ENCODE data around the gene FAM107B. TPM values are rescaled to one million over a fixed set of nuclear protein-coding genes. Genes with fewer than 3 reads are reported as not detected.

The FAM107B gene
- total RNA-seq, 1 experiment from 2014 or later, result 158 TPM

- DNase-seq, result no peak
- Histone ChIP-seq H4K20me1 (ENCODE audit: insufficient read depth, low read depth, low read length) (no peaks in the 10 kb centered on the region), H3K4me1 (ENCODE audit: low read length) (peaks cover 4% of the 10 kb centered on the region; the same call in 1 of the 2 replicates), H3K9me3 (ENCODE audit: low read length) (no peaks in the 10 kb centered on the region), H3K4me2 (ENCODE audit: low read depth, low read length, poor library complexity, severe bottlenecking) (no peak overlapping the region), H3K4me3 (ENCODE audit: low read length) (no peak overlapping the region), H3K79me2 (ENCODE audit: low read length) (no peaks in the 10 kb centered on the region), H3K9me2 (replicated peaks; ENCODE audit: insufficient read depth, low read length) (no peaks in the 10 kb centered on the region), H2AFZ (ENCODE audit: low read length) (no peak overlapping the region), H3K9ac (ENCODE audit: low read length) (no peak overlapping the region), H3K27ac (ENCODE audit: low read length) (no peak overlapping the region), H3K27me3 (ENCODE audit: low read length) (no peaks in the 10 kb centered on the region), H3K36me3 (ENCODE audit: insufficient read depth, low read length) (no peaks in the 10 kb centered on the region)
Observed at GRCh38 chr10:14812271-14812670, 37.6 kb upstream of the FAM107B start.

- Histone ChIP-seq H3K4me2 (ENCODE audit: low read depth, low read length, poor library complexity, severe bottlenecking) (no peak overlapping the region), H4K20me1 (ENCODE audit: insufficient read depth, low read depth, low read length) (no peaks in the 10 kb centered on the region)
- no peak for DNase-seq
Observed at GRCh38 chr10:14810969-14811953, 36.6 kb upstream of the FAM107B start.

GRCh38 chr10:14806318-14806717 is 31.6 kb upstream of the FAM107B start:
- Histone ChIP-seq H3K36me3 (ENCODE audit: insufficient read depth, low read length) (no peaks in the 10 kb centered on the region), H3K4me1 (ENCODE audit: low read length) (peaks cover 17% of the 10 kb centered on the region), H3K27me3 (ENCODE audit: low read length) (no peaks in the 10 kb centered on the region), H4K20me1 (ENCODE audit: insufficient read depth, low read depth, low read length) (no peaks in the 10 kb centered on the region), H3K27ac (ENCODE audit: low read length) (no peak overlapping the region), H3K4me3 (ENCODE audit: low read length) (no peak overlapping the region), H3K9ac (ENCODE audit: low read length) (no peak overlapping the region), H3K4me2 (ENCODE audit: low read depth, low read length, poor library complexity, severe bottlenecking) (no peak overlapping the region), H3K9me2 (replicated peaks; ENCODE audit: insufficient read depth, low read length) (no peaks in the 10 kb centered on the region), H2AFZ (ENCODE audit: low read length) (no peak overlapping the region), H3K79me2 (ENCODE audit: low read length) (no peaks in the 10 kb centered on the region), H3K9me3 (ENCODE audit: low read length) (no peaks in the 10 kb centered on the region)
- DNase-seq, result no peak

More at GRCh38 chr10:14810969-14811953, 36.6 kb upstream of the FAM107B start:
- Histone ChIP-seq H3K9ac (ENCODE audit: low read length) (no peak overlapping the region), H3K9me2 (replicated peaks; ENCODE audit: insufficient read depth, low read length) (no peaks in the 10 kb centered on the region), H3K27ac (ENCODE audit: low read length) (no peak overlapping the region), H2AFZ (ENCODE audit: low read length) (no peak overlapping the region), H3K36me3 (ENCODE audit: insufficient read depth, low read length) (no peaks in the 10 kb centered on the region), H3K9me3 (ENCODE audit: low read length) (no peaks in the 10 kb centered on the region), H3K27me3 (ENCODE audit: low read length) (no peaks in the 10 kb centered on the region), H3K79me2 (ENCODE audit: low read length) (no peaks in the 10 kb centered on the region), H3K4me3 (ENCODE audit: low read length) (no peak overlapping the region), H3K4me1 (ENCODE audit: low read length) (peaks cover 4% of the 10 kb centered on the region; the same call in 1 of the 2 replicates)

- Histone ChIP-seq H3K9ac (ENCODE audit: low read length) (no peak overlapping the region), H3K9me3 (ENCODE audit: low read length) (no peaks in the 10 kb centered on the region), H3K4me2 (ENCODE audit: low read depth, low read length, poor library complexity, severe bottlenecking) (no peak overlapping the region), H3K27me3 (ENCODE audit: low read length) (no peaks in the 10 kb centered on the region), H3K9me2 (replicated peaks; ENCODE audit: insufficient read depth, low read length) (no peaks in the 10 kb centered on the region), H2AFZ (ENCODE audit: low read length) (no peak overlapping the region), H4K20me1 (ENCODE audit: insufficient read depth, low read depth, low read length) (no peaks in the 10 kb centered on the region), H3K36me3 (ENCODE audit: insufficient read depth, low read length) (no peaks in the 10 kb centered on the region), H3K79me2 (ENCODE audit: low read length) (no peaks in the 10 kb centered on the region), H3K4me3 (ENCODE audit: low read length) (no peak overlapping the region), H3K4me1 (ENCODE audit: low read length) (peaks cover 41% of the 10 kb centered on the region), H3K27ac (ENCODE audit: low read length) (no peak overlapping the region)
- no peak for DNase-seq
Observed at GRCh38 chr10:14803827-14804226, 29.1 kb upstream of the FAM107B start.

- DNase-seq, result no peak
- no peaks in the 10 kb centered on the region for H3K27me3 ChIP-seq (ENCODE audit: low read length)
- no peak overlapping the region; the same call in 1 of the 2 replicates for H3K27ac ChIP-seq (ENCODE audit: low read length)
- H3K36me3 ChIP-seq (ENCODE audit: insufficient read depth, low read length), result no peaks in the 10 kb centered on the region
- H3K9ac ChIP-seq (ENCODE audit: low read length), result no peak overlapping the region
- H3K4me1 ChIP-seq (ENCODE audit: low read length), result peaks cover 54% of the 10 kb centered on the region
- no peaks in the 10 kb centered on the region for H3K9me2 ChIP-seq (replicated peaks; ENCODE audit: insufficient read depth, low read length)
- no peaks in the 10 kb centered on the region for H3K9me3 ChIP-seq (ENCODE audit: low read length)
- H4K20me1 ChIP-seq (ENCODE audit: insufficient read depth, low read depth, low read length), result no peaks in the 10 kb centered on the region
- no peak overlapping the region for H3K4me2 ChIP-seq (ENCODE audit: low read depth, low read length, poor library complexity, severe bottlenecking)
- no peak overlapping the region for H3K4me3 ChIP-seq (ENCODE audit: low read length)
- H3K79me2 ChIP-seq (ENCODE audit: low read length), result no peaks in the 10 kb centered on the region
- no peak overlapping the region for H2AFZ ChIP-seq (ENCODE audit: low read length)
Observed at GRCh38 chr10:14801723-14802122, 27.0 kb upstream of the FAM107B start.

- Histone ChIP-seq H3K9me2 (replicated peaks; ENCODE audit: insufficient read depth, low read length) (no peaks in the 10 kb centered on the region), H3K9ac (ENCODE audit: low read length) (peak overlapping the region; percentile 40), H3K9me3 (ENCODE audit: low read length) (no peaks in the 10 kb centered on the region), H3K4me2 (ENCODE audit: low read depth, low read length, poor library complexity, severe bottlenecking) (peak overlapping the region; percentile 64), H3K4me3 (ENCODE audit: low read length) (peak overlapping the region; percentile 30), H3K27me3 (ENCODE audit: low read length) (no peaks in the 10 kb centered on the region), H3K4me1 (ENCODE audit: low read length) (peaks cover 54% of the 10 kb centered on the region), H2AFZ (ENCODE audit: low read length) (peak overlapping the region; percentile 64), H3K36me3 (ENCODE audit: insufficient read depth, low read length) (no peaks in the 10 kb centered on the region), H4K20me1 (ENCODE audit: insufficient read depth, low read depth, low read length) (no peaks in the 10 kb centered on the region), H3K27ac (ENCODE audit: low read length) (peak overlapping the region; percentile 89), H3K79me2 (ENCODE audit: low read length) (no peaks in the 10 kb centered on the region)
- peak; percentile 56 for DNase-seq
Observed at GRCh38 chr10:14800397-14800796, 25.7 kb upstream of the FAM107B start.

- H3K9ac ChIP-seq (ENCODE audit: low read length), result no peak overlapping the region
Observed at GRCh38 chr10:14798636-14799035, 23.9 kb upstream of the FAM107B start.

GRCh38 chr10:14787938-14788337 is 13.2 kb upstream of the FAM107B start:
- Histone ChIP-seq H3K27ac (ENCODE audit: low read length) (no peak overlapping the region), H4K20me1 (ENCODE audit: insufficient read depth, low read depth, low read length) (no peaks in the 10 kb centered on the region), H3K4me2 (ENCODE audit: low read depth, low read length, poor library complexity, severe bottlenecking) (no peak overlapping the region), H3K36me3 (ENCODE audit: insufficient read depth, low read length) (no peaks in the 10 kb centered on the region), H3K27me3 (ENCODE audit: low read length) (0 out of 2 replicates have a peak, but pooled peaks cover 2% of the 10 kb centered on the region), H3K4me1 (ENCODE audit: low read length) (peaks cover 4% of the 10 kb centered on the region; the same call in 1 of the 2 replicates), H3K9me2 (replicated peaks; ENCODE audit: insufficient read depth, low read length) (no peaks in the 10 kb centered on the region), H3K4me3 (ENCODE audit: low read length) (no peak overlapping the region), H2AFZ (ENCODE audit: low read length) (no peak overlapping the region), H3K9me3 (ENCODE audit: low read length) (no peaks in the 10 kb centered on the region; the same call in 1 of the 2 replicates), H3K9ac (ENCODE audit: low read length) (no peak overlapping the region), H3K79me2 (ENCODE audit: low read length) (no peaks in the 10 kb centered on the region)
- DNase-seq, result no peak

More at GRCh38 chr10:14798636-14799035, 23.9 kb upstream of the FAM107B start:
- Histone ChIP-seq H3K36me3 (ENCODE audit: insufficient read depth, low read length) (no peaks in the 10 kb centered on the region), H4K20me1 (ENCODE audit: insufficient read depth, low read depth, low read length) (no peaks in the 10 kb centered on the region), H3K4me3 (ENCODE audit: low read length) (no peak overlapping the region), H3K27me3 (ENCODE audit: low read length) (no peaks in the 10 kb centered on the region), H3K4me1 (ENCODE audit: low read length) (peaks cover 54% of the 10 kb centered on the region), H3K9me3 (ENCODE audit: low read length) (no peaks in the 10 kb centered on the region), H3K4me2 (ENCODE audit: low read depth, low read length, poor library complexity, severe bottlenecking) (peak overlapping the region; percentile 64), H3K79me2 (ENCODE audit: low read length) (no peaks in the 10 kb centered on the region), H2AFZ (ENCODE audit: low read length) (no peak overlapping the region), H3K9me2 (replicated peaks; ENCODE audit: insufficient read depth, low read length) (no peaks in the 10 kb centered on the region), H3K27ac (ENCODE audit: low read length) (peak overlapping the region; percentile 89)
- no peak for DNase-seq

Measured in Karpas-422 (cell line).